ENCODE data around the gene PPIH.
A peak's percentile ranks its signal among the peaks of the same experiment; 100 is the strongest.
"Not testable (repeated sequence)": the region's sequence is repeated elsewhere in the genome, so short reads cannot be mapped to it uniquely, and the experiment has no call there.

The PPIH gene

GRCh38 chr1:42680921-42681683, 22.9 kb downstream of the PPIH start:
- intact Hi-C loops (cut with DNase I), result loop anchor here (5.0 kb wide), 1 partner anchor 86 kb away; the partner anchor contains the start of genes C1orf50 and P3H1
- DNase-seq, result peak in 25 of 42 donors; percentile 5 to 66 (median 25)

- DNase-seq, result peak; percentile 89 to 99 (median 96)
- intact Hi-C loops (cut with DNase I), result loop anchor here (5.0 kb wide), 1 partner anchor 85 kb away; the partner anchor contains the start of genes C1orf50 and P3H1
These were observed 23.7 kb downstream of the PPIH start, which contains the start of gene YBX1 for GRCh38 chr1:42681741-42682483. Gene YBX1 (plus strand): TSS chr1:42682418. CDS start chr1:42682566, 148 bp downstream.

GRCh38 chr1:42682484-42682738, 24.2 kb downstream of the PPIH start:
- DNase-seq, result peak in 2 of 42 donors; percentile 13 to 18
- intact Hi-C loops (cut with DNase I), result loop anchor here (5.0 kb wide), 1 partner anchor 85 kb away; the partner anchor contains the start of genes C1orf50 and P3H1

GRCh38 chr1:42682739-42683531, 24.7 kb downstream of the PPIH start:
- intact Hi-C loops (cut with DNase I), result loop anchor here (5.0 kb wide), 1 partner anchor 84 kb away; the partner anchor contains the start of genes C1orf50 and P3H1
- peak in 40 of 42 donors; percentile 19 to 79 (median 46) for DNase-seq

- intact Hi-C loops (cut with DNase I), result loop anchor here (5.0 kb wide), 1 partner anchor 83 kb away; the partner anchor contains the start of genes C1orf50 and P3H1
- peak in 1 of 42 donors; percentile 4 for DNase-seq
These were observed 25.9 kb downstream of the PPIH start for GRCh38 chr1:42684139-42684538.

GRCh38 chr1:42686418-42686817, 28.2 kb downstream of the PPIH start:
- intact Hi-C loops (cut with DNase I), result no loop called here
- DNase-seq, result no peak

GRCh38 chr1:42689912-42690311, 31.7 kb downstream of the PPIH start:
- intact Hi-C loops (cut with DNase I), result no loop called here

GRCh38 chr1:42690477-42691156, 32.4 kb downstream of the PPIH start:
- DNase-seq, result no peak
- intact Hi-C loops (cut with DNase I), result no loop called here

More at GRCh38 chr1:42689912-42690311, 31.7 kb downstream of the PPIH start:
- no peak for DNase-seq

- intact Hi-C loops (cut with DNase I), result no loop called here
- DNase-seq, result no peak
These were observed 32.9 kb downstream of the PPIH start for GRCh38 chr1:42691157-42691498.

GRCh38 chr1:42692461-42692860, 34.2 kb downstream of the PPIH start:
- no peak for DNase-seq
- intact Hi-C loops (cut with DNase I), result no loop called here

GRCh38 chr1:42692911-42693310, 34.7 kb downstream of the PPIH start:
- DNase-seq, result no peak
- intact Hi-C loops (cut with DNase I), result no loop called here

GRCh38 chr1:42698081-42698813, 40.0 kb downstream of the PPIH start:
- intact Hi-C loops (cut with DNase I), result no loop called here
- no peak for DNase-seq

GRCh38 chr1:42700006-42700405, 41.8 kb downstream of the PPIH start:
- intact Hi-C loops (cut with DNase I), result no loop called here
- no peak for DNase-seq

- intact Hi-C loops (cut with DNase I), result no loop called here
- no peak for DNase-seq
These were observed 45.8 kb downstream of the PPIH start for GRCh38 chr1:42703888-42704464.

GRCh38 chr1:42712808-42713207, 54.6 kb downstream of the PPIH start:
- intact Hi-C loops (cut with DNase I), result not testable (repeated sequence)

GRCh38 chr1:42713293-42713692, 55.1 kb downstream of the PPIH start:
- DNase-seq, result no peak
- intact Hi-C loops (cut with DNase I), result no loop called here

More at GRCh38 chr1:42712808-42713207, 54.6 kb downstream of the PPIH start:
- DNase-seq, result not testable (repeated sequence)

- intact Hi-C loops (cut with DNase I); DNase-seq: not testable (repeated sequence)
These were observed 56.2 kb downstream of the PPIH start for GRCh38 chr1:42714441-42714840.

- intact Hi-C loops (cut with DNase I), result no loop called here
- no peak for DNase-seq
These were observed 62.6 kb downstream of the PPIH start for GRCh38 chr1:42720868-42721267.
